Islet precursor cell (in vitro differentiated cells): Measurements from ENCODE around the gene ARMC7.
"Not testable (repeated sequence)": the region's sequence is repeated elsewhere in the genome, so short reads cannot be mapped to it uniquely, and the experiment has no call there.

Source experiments
- DNase-seq: peaks from one replicate; pipeline ENCODE4 v3.0.0-alpha.2; 2018

ARMC7 gene

GRCh38 chr17:75154195-75155106 is 44.7 kb downstream of the ARMC7 start, which contains the start of gene JPT1:
TSS of gene JPT1 (minus strand) at chr17:75154512. CDS start at chr17:75154397, 115 bp downstream.
- peak; percentile 100 for DNase-seq

GRCh38 chr17:75155191-75155601 is 45.4 kb downstream of the ARMC7 start:
- DNase-seq = peak; percentile 70

- DNase-seq = peak; percentile 62
These were observed 48.7 kb downstream of the ARMC7 start for GRCh38 chr17:75158480-75158879.

- peak; percentile 82 for DNase-seq
These were observed 49.6 kb downstream of the ARMC7 start for GRCh38 chr17:75159196-75160031.

GRCh38 chr17:75160211-75160610 is 50.4 kb downstream of the ARMC7 start:
- DNase-seq = no peak

- DNase-seq = no peak
These were observed 53.3 kb downstream of the ARMC7 start for GRCh38 chr17:75163074-75163473.

GRCh38 chr17:75164606-75165005 is 54.8 kb downstream of the ARMC7 start:
- DNase-seq = not testable (repeated sequence)

GRCh38 chr17:75168998-75169397 is 59.2 kb downstream of the ARMC7 start:
- no peak for DNase-seq

GRCh38 chr17:75173526-75173925 is 63.8 kb downstream of the ARMC7 start:
- DNase-seq = no peak

GRCh38 chr17:75174996-75175395 is 65.2 kb downstream of the ARMC7 start:
- DNase-seq = no peak

- no peak for DNase-seq
These were observed 66.9 kb downstream of the ARMC7 start for GRCh38 chr17:75176625-75177024.

- no peak for DNase-seq
These were observed 68.7 kb downstream of the ARMC7 start for GRCh38 chr17:75178453-75178852.
